SU-DHL-6 (cell line): Measurements from ENCODE around the gene PTPRG.

ENCODE experiments used
- H2AFZ ChIP-seq: fragments of 200-600 bp; sonication (generic); 2 replicates; pipeline ENCODE4 v1.6.1; 2014; ENCODE audit warnings: low read depth, mild to moderate bottlenecking, moderate library complexity, mixed read lengths, antibody characterized with exemption, low read length; ENCODE audit not compliant: severe bottlenecking
- H3F3A ChIP-seq: fragments of 200-600 bp; shearing (Covaris generic); 2 replicates; pipeline ENCODE4 v1.6.0; 2016; ENCODE audit warnings: antibody characterized with exemption, mild to moderate bottlenecking; ENCODE audit not compliant: insufficient read depth
- H3K27ac ChIP-seq: fragments of 200-600 bp; sonication (generic); 2 replicates; pipeline ENCODE4 v1.5.1; 2016; ENCODE audit warnings: low read depth, mild to moderate bottlenecking, low read length, moderate library complexity, mixed read lengths
- H3K27me3 ChIP-seq: fragments of 200-600 bp; sonication (generic), shearing (Covaris generic); 2 replicates; pipeline ENCODE4 v1.6.0; 2014; ENCODE audit warnings: mild to moderate bottlenecking, low read length
- H3K36me3 ChIP-seq: fragments of 200-600 bp; sonication (generic); 2 replicates; pipeline ENCODE4 v1.6.1; 2014; ENCODE audit warnings: mild to moderate bottlenecking, low read length, mixed read lengths
- H3K4me2 ChIP-seq: fragments of 300-600, 200-600 bp; shearing (Covaris generic), sonication (generic); 2 replicates; pipeline ENCODE4 v1.6.0; 2014; ENCODE audit warnings: low read length, low read depth, mild to moderate bottlenecking; ENCODE audit not compliant: poor library complexity, severe bottlenecking
- H3K4me3 ChIP-seq: fragments of 200-600 bp; sonication (generic); 2 replicates; pipeline ENCODE4 v1.5.1; 2014; ENCODE audit warnings: antibody characterized with exemption, low read length, mild to moderate bottlenecking, mixed read lengths; ENCODE audit not compliant: insufficient read depth, poor library complexity, severe bottlenecking
- H3K79me2 ChIP-seq: fragments of 200-600 bp; sonication (generic); 2 replicates; pipeline ENCODE4 v1.6.1; 2014; ENCODE audit warnings: mild to moderate bottlenecking, low read length, moderate library complexity; ENCODE audit not compliant: insufficient read depth
- H3K9ac ChIP-seq: fragments of 200-600 bp; sonication (generic); 2 replicates; pipeline ENCODE4 v1.7.0; 2014; ENCODE audit warnings: mild to moderate bottlenecking, low read length
- H3K9me2 ChIP-seq: fragments of 200-600 bp; sonication (generic); replicated peaks from 2 replicates; pipeline ENCODE4 v1.6.1; 2014; ENCODE audit warnings: low read length; ENCODE audit not compliant: insufficient read depth
- H3K9me3 ChIP-seq: fragments of 200-600 bp; sonication (generic); 2 replicates; pipeline ENCODE4 v1.6.1; 2014; ENCODE audit warnings: low read length, mixed read lengths; ENCODE audit not compliant: insufficient read depth
- H4K20me1 ChIP-seq: fragments of 200-600 bp; sonication (generic); 2 replicates; pipeline ENCODE4 v1.6.1; 2014; ENCODE audit warnings: low read depth, mild to moderate bottlenecking, antibody characterized with exemption, low read length, moderate library complexity, mixed read lengths
- CTCF ChIP-seq: fragments of 200-600 bp; sonication (generic); IDR thresholded peaks from one replicate; pipeline ENCODE4 v1.5.1; 2017; ENCODE audit warnings: antibody characterized with exemption, mild to moderate bottlenecking, low read length, moderate library complexity; ENCODE audit not compliant: insufficient read depth, poor library complexity, severe bottlenecking
- EZH2phosphoT487 ChIP-seq: fragments of 200-600 bp; sonication (generic), shearing (Covaris generic); conservative IDR thresholded peaks from 2 replicates; pipeline ENCODE4 v1.6.1; 2018; ENCODE audit warnings: mild to moderate bottlenecking, antibody characterized with exemption, low read length, moderate library complexity, mixed read lengths

PTPRG gene

GRCh38 chr3:61595826-61596225 is 34.5 kb downstream of the PTPRG start:
- no peak overlapping the region for H3K4me3 ChIP-seq
- H3K36me3 ChIP-seq = no peaks in the 10 kb centered on the region
- no peaks in the 10 kb centered on the region for H3K79me2 ChIP-seq

GRCh38 chr3:61597906-61598305 is 36.5 kb downstream of the PTPRG start:
- H3K9me3 ChIP-seq = no peaks in the 10 kb centered on the region
- H4K20me1 ChIP-seq = no peaks in the 10 kb centered on the region; the same call in 1 of the 2 replicates
- TF ChIP-seq CTCF (no peak), EZH2phosphoT487 (no peak)
- H2AFZ ChIP-seq = no peak overlapping the region
- H3K27me3 ChIP-seq = no peaks in the 10 kb centered on the region
- H3K4me2 ChIP-seq = no peak overlapping the region
- H3F3A ChIP-seq = no peaks in the 10 kb centered on the region
- H3K79me2 ChIP-seq = no peaks in the 10 kb centered on the region
- H3K27ac ChIP-seq = no peak overlapping the region
- no peaks in the 10 kb centered on the region for H3K36me3 ChIP-seq
- no peak overlapping the region for H3K9ac ChIP-seq
- H3K9me2 ChIP-seq = no peaks in the 10 kb centered on the region
- no peak overlapping the region for H3K4me3 ChIP-seq

More at GRCh38 chr3:61595826-61596225, 34.5 kb downstream of the PTPRG start:
- Histone ChIP-seq H3K27ac (no peak overlapping the region), H3K4me2 (no peak overlapping the region), H3F3A (no peaks in the 10 kb centered on the region), H3K27me3 (no peaks in the 10 kb centered on the region), H4K20me1 (no peaks in the 10 kb centered on the region; the same call in 1 of the 2 replicates), H3K9me3 (no peaks in the 10 kb centered on the region), H3K9ac (no peak overlapping the region), H2AFZ (no peak overlapping the region), H3K9me2 (no peaks in the 10 kb centered on the region)
- no peak for TF ChIP-seq EZH2phosphoT487
- TF ChIP-seq CTCF = no peak

- no peak overlapping the region for H3K4me2 ChIP-seq
- H3K36me3 ChIP-seq = no peaks in the 10 kb centered on the region
- TF ChIP-seq CTCF (no peak), EZH2phosphoT487 (no peak)
- H3K79me2 ChIP-seq = no peaks in the 10 kb centered on the region
- no peak overlapping the region for H3K9ac ChIP-seq
- no peaks in the 10 kb centered on the region for H3K27me3 ChIP-seq
- H3K9me2 ChIP-seq = no peaks in the 10 kb centered on the region
- no peaks in the 10 kb centered on the region for H3F3A ChIP-seq
- H3K9me3 ChIP-seq = no peaks in the 10 kb centered on the region
- H3K27ac ChIP-seq = no peak overlapping the region
- no peak overlapping the region for H2AFZ ChIP-seq
- no peak overlapping the region for H3K4me3 ChIP-seq
- H4K20me1 ChIP-seq = no peaks in the 10 kb centered on the region
These were observed 38.8 kb downstream of the PTPRG start for GRCh38 chr3:61600195-61600594.

- Histone ChIP-seq H3K27ac (no peak overlapping the region), H3F3A (no peaks in the 10 kb centered on the region), H3K9ac (no peak overlapping the region), H3K79me2 (no peaks in the 10 kb centered on the region), H3K4me3 (no peak overlapping the region), H3K36me3 (no peaks in the 10 kb centered on the region), H3K4me2 (no peak overlapping the region), H3K9me2 (no peaks in the 10 kb centered on the region), H4K20me1 (no peaks in the 10 kb centered on the region), H3K27me3 (no peaks in the 10 kb centered on the region), H2AFZ (no peak overlapping the region), H3K9me3 (no peaks in the 10 kb centered on the region)
- TF ChIP-seq CTCF (no peak), EZH2phosphoT487 (no peak)
These were observed 40.5 kb downstream of the PTPRG start for GRCh38 chr3:61601831-61602230.
